ENCODE measurements around the gene MOBP.

MOBP gene

DNA sequence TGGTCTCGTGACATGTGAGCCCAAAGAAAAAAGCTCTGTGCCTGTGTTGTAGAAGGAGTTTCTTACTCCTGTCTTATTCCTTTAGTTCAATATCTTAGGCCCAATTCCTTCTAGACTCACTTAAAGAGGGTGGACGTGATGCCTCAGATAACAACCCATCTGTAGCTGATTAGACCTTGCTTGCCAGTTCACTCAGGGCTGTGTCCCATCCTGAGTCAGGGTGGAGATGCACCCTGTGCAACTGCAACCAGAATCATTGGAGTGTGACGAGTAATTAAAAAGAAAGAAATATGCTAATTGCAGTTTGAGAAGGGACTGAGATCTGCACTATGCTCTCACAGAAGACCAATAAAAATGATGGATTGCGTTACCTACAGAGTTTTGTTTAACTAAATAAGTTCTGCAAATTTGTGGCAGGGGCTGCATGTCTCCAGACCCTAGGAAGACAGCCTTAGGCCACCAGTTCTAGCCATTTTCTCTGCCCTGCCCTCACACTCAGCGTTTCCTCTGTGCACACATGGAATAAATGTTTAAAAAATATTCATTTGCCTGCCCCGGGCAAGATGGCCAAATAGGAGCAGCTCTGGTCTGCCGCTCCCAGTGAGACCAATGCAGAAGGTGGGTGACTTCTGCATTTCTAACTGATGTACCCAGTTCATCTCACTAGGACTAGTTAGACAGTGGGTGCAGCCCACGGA is 83.0 kb downstream of the MOBP start:
- Histone ChIP-seq H3K27ac (no peak overlapping the region), H3K9me3 (ENCODE audit: low read depth, low read length) (no peaks in the 10 kb centered on the region), H3K9ac (ENCODE audit: insufficient read length) (no peak overlapping the region), H3K4me3 (no peak overlapping the region), H3K36me3 (ENCODE audit: insufficient read depth, low read length) (no peaks in the 10 kb centered on the region)
- DNase-seq (ENCODE audit: low read depth, low spot score), result peak; percentile 12
- TF ChIP-seq EZH2 (IDR thresholded peaks at IDR 0.05) (no peak), FOXP2 (optimal IDR thresholded peaks at IDR 0.05; ENCODE audit: control extremely low read depth, extremely low read length, insufficient read depth) (no peak), POLR2AphosphoS5 (IDR thresholded peaks at IDR 0.05; ENCODE audit: borderline replicate concordance, low read depth, low read length) (no peak)

Measured in SK-N-MC (cell line).